IMR-90 (cell line): ENCODE results near the gene TERC.
"Not testable (repeated sequence)": the region's sequence is repeated elsewhere in the genome, so short reads cannot be mapped to it uniquely, and the experiment has no call there.

Experiments
- CHD1 ChIP-seq: IDR thresholded peaks from 2 replicates; pipeline ENCODE4 v1.6.1; 2012; ENCODE audit warnings: low read depth, low read length, improper control_type of control experiment
- FOS ChIP-seq: fragments of 150-350 bp; IDR thresholded peaks from 2 replicates; pipeline ENCODE4 v1.6.1; 2016; ENCODE audit warnings: low read depth, low read length
- MAFK ChIP-seq: IDR thresholded peaks from 2 replicates; pipeline ENCODE4 v1.6.1; 2012; ENCODE audit warnings: low read depth, low read length, improper control_type of control experiment
- MAZ ChIP-seq: IDR thresholded peaks from 2 replicates; pipeline ENCODE4 v1.6.1; 2012; ENCODE audit warnings: low read depth, mild to moderate bottlenecking, low read length, improper control_type of control experiment, moderate library complexity, borderline replicate concordance
- POLR2A ChIP-seq: IDR thresholded peaks from 2 replicates; pipeline ENCODE4 v1.6.1; 2012; ENCODE audit warnings: mild to moderate bottlenecking, low read depth, low read length
- RAD21 ChIP-seq: IDR thresholded peaks from 2 replicates; pipeline ENCODE4 v1.6.1; 2012; ENCODE audit warnings: low read length, improper control_type of control experiment
- RFX5 ChIP-seq: IDR thresholded peaks from 2 replicates; pipeline ENCODE4 v1.8.0; 2012; ENCODE audit warnings: low read depth, mild to moderate bottlenecking, low read length, moderate library complexity
- SMC3 ChIP-seq: fragments of 150-350 bp; IDR thresholded peaks from 2 replicates; pipeline ENCODE4 v1.6.1; 2016; ENCODE audit warnings: low read depth, mild to moderate bottlenecking, antibody characterized with exemption, low read length, moderate library complexity
- TF ChIP-seq, protein P1 (sequence below): conservative IDR thresholded peaks from 2 replicates; pipeline ENCODE4 v1.5.1; 2012; ENCODE audit warnings: mild to moderate bottlenecking, low read depth, low read length, improper control_type of control experiment

DNA sequence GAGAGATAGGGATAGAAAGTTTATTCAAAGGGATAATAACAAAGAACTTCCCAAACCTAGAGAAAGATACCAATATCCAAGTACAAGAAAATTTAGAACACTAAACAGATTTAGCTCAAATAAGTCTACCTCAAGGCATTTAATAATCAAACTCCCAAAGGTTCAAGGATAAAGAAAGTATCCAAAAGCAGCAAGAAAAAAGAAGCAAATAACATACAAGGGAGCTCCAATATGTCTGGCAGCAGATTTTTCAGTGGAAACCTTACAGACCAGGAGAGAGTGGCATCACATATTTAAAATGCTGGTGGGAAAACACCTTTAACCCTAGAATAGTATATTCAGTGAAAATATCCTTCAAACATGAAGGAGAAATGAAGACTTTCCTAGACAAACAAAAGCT is 33.0 kb downstream of the TERC start:
- TF ChIP-seq, protein P1, sequence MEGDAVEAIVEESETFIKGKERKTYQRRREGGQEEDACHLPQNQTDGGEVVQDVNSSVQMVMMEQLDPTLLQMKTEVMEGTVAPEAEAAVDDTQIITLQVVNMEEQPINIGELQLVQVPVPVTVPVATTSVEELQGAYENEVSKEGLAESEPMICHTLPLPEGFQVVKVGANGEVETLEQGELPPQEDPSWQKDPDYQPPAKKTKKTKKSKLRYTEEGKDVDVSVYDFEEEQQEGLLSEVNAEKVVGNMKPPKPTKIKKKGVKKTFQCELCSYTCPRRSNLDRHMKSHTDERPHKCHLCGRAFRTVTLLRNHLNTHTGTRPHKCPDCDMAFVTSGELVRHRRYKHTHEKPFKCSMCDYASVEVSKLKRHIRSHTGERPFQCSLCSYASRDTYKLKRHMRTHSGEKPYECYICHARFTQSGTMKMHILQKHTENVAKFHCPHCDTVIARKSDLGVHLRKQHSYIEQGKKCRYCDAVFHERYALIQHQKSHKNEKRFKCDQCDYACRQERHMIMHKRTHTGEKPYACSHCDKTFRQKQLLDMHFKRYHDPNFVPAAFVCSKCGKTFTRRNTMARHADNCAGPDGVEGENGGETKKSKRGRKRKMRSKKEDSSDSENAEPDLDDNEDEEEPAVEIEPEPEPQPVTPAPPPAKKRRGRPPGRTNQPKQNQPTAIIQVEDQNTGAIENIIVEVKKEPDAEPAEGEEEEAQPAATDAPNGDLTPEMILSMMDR: not testable (repeated sequence)
- TF ChIP-seq CHD1, MAZ, RFX5, POLR2A, RAD21, MAFK, SMC3, FOS: not testable (repeated sequence)
